ENCODE measurements around the gene ZNF689.
A peak's percentile ranks its signal among the peaks of the same experiment; 100 is the strongest.

ZNF689 gene

GRCh38 chr16:30623536-30624283, 13.5 kb upstream of the ZNF689 start:
- WGBS, 2 donors (ENCODE audit: extremely low coverage in 2 of 2, insufficient read length in 2 of 2, insufficient replicate concordance in 1 of 2) = no CpG with 5 or more reads among the region's 11 CpGs
- no peak overlapping the region for H3K18ac ChIP-seq (ENCODE audit: low read length)
- H3K4me1 ChIP-seq (ENCODE audit: control insufficient read depth in 2 of 2, insufficient read depth in 1 of 2, low read depth in 1 of 2, low read length in 2 of 2) = peaks cover 0 to 7% of the 10 kb centered on the region in 2 donors
- peak overlapping the region; percentile 47 for H2AFZ ChIP-seq (ENCODE audit: low read length)
- no peak overlapping the region for H2BK15ac ChIP-seq (ENCODE audit: low read length)
- peaks cover 0 to 24% (median 0%) of the 10 kb centered on the region in 3 experiments for H3K27me3 ChIP-seq (ENCODE audit: control insufficient read depth in 3 of 3, insufficient read depth in 3 of 3, low read depth in 1 of 3, low read length in 3 of 3)
- no peak overlapping the region for H2BK5ac ChIP-seq (ENCODE audit: low read length)
- no peak overlapping the region for H3K14ac ChIP-seq (ENCODE audit: low read length)
- H3K27ac ChIP-seq (replicated peaks; ENCODE audit: low read length) = no peak overlapping the region
- H3K9ac ChIP-seq (ENCODE audit: low read depth, low read length, poor library complexity) = no peak overlapping the region
- H2AK5ac ChIP-seq (ENCODE audit: low read depth, low read length) = peak overlapping the region; percentile 71
- H3K4me3 ChIP-seq (ENCODE audit: low read length in 2 of 2) = no peak overlapping the region
- no peak overlapping the region for H2BK12ac ChIP-seq (ENCODE audit: low read length)
- no peak overlapping the region for H4K8ac ChIP-seq (ENCODE audit: low read depth, low read length)
- no peak overlapping the region for H3K23ac ChIP-seq (ENCODE audit: low read depth, low read length, poor library complexity)
- H2BK120ac ChIP-seq (ENCODE audit: low read depth, low read length) = no peak overlapping the region
- no peaks in the 10 kb centered on the region for H3K36me3 ChIP-seq (replicated peaks in 1 of 2; ENCODE audit: control insufficient read depth in 2 of 2, insufficient read depth in 2 of 2, low read length in 2 of 2)
- H4K91ac ChIP-seq (ENCODE audit: low read depth, low read length, poor library complexity) = no peak overlapping the region
- no peak for DNase-seq (ENCODE audit: low spot score)
- no peak overlapping the region for H3K4me2 ChIP-seq (ENCODE audit: insufficient read depth, low read length, poor library complexity, severe bottlenecking)
- no peak overlapping the region for H3K4ac ChIP-seq (ENCODE audit: low read length)
- H3K9me3 ChIP-seq (replicated peaks in 1 of 2; ENCODE audit: control insufficient read depth in 2 of 2, insufficient read depth in 1 of 2, low read depth in 1 of 2, low read length in 2 of 2) = peaks cover 3 to 12% of the 10 kb centered on the region in 2 donors
- H3K79me1 ChIP-seq (ENCODE audit: low read depth, low read length) = no peaks in the 10 kb centered on the region

GRCh38 chr16:30622455-30623032, 12.4 kb upstream of the ZNF689 start:
- Histone ChIP-seq H3K4me1 (ENCODE audit: control insufficient read depth in 2 of 2, insufficient read depth in 1 of 2, low read depth in 1 of 2, low read length in 2 of 2) (peaks cover 0 to 7% of the 10 kb centered on the region in 2 donors), H2AFZ (ENCODE audit: low read length) (peak overlapping the region; percentile 47), H2BK15ac (ENCODE audit: low read length) (no peak overlapping the region), H3K4me3 (ENCODE audit: low read length in 2 of 2) (no peak overlapping the region), H4K8ac (ENCODE audit: low read depth, low read length) (no peak overlapping the region), H2BK12ac (ENCODE audit: low read length) (no peak overlapping the region), H3K18ac (ENCODE audit: low read length) (no peak overlapping the region), H2AK5ac (ENCODE audit: low read depth, low read length) (no peak overlapping the region), H4K91ac (ENCODE audit: low read depth, low read length, poor library complexity) (no peak overlapping the region), H3K36me3 (replicated peaks in 1 of 2; ENCODE audit: control insufficient read depth in 2 of 2, insufficient read depth in 2 of 2, low read length in 2 of 2) (no peaks in the 10 kb centered on the region), H3K23ac (ENCODE audit: low read depth, low read length, poor library complexity) (no peak overlapping the region), H2BK5ac (ENCODE audit: low read length) (no peak overlapping the region), H3K4me2 (ENCODE audit: insufficient read depth, low read length, poor library complexity, severe bottlenecking) (no peak overlapping the region), H3K14ac (ENCODE audit: low read length) (no peak overlapping the region), H3K9ac (ENCODE audit: low read depth, low read length, poor library complexity) (no peak overlapping the region), H3K4ac (ENCODE audit: low read length) (no peak overlapping the region), H2BK120ac (ENCODE audit: low read depth, low read length) (no peak overlapping the region), H3K9me3 (replicated peaks in 1 of 2; ENCODE audit: control insufficient read depth in 2 of 2, insufficient read depth in 1 of 2, low read depth in 1 of 2, low read length in 2 of 2) (peaks cover 3 to 19% of the 10 kb centered on the region in 2 donors), H3K79me1 (ENCODE audit: low read depth, low read length) (no peaks in the 10 kb centered on the region), H3K27ac (replicated peaks; ENCODE audit: low read length) (no peak overlapping the region), H3K27me3 (ENCODE audit: control insufficient read depth in 3 of 3, insufficient read depth in 3 of 3, low read depth in 1 of 3, low read length in 3 of 3) (peaks cover 0 to 24% (median 0%) of the 10 kb centered on the region in 3 experiments)
- DNase-seq (ENCODE audit: low spot score) = no peak
- no CpG with 5 or more reads among the region's 10 CpGs for WGBS, 2 donors (ENCODE audit: extremely low coverage in 2 of 2, insufficient read length in 2 of 2, insufficient replicate concordance in 1 of 2)

- peaks cover 0 to 7% of the 10 kb centered on the region in 2 donors for H3K4me1 ChIP-seq (ENCODE audit: control insufficient read depth in 2 of 2, insufficient read depth in 1 of 2, low read depth in 1 of 2, low read length in 2 of 2)
- H3K23ac ChIP-seq (ENCODE audit: low read depth, low read length, poor library complexity) = no peak overlapping the region
Observed at GRCh38 chr16:30621765-30622164, 11.6 kb upstream of the ZNF689 start.

GRCh38 chr16:30620169-30620568, 10.0 kb upstream of the ZNF689 start:
- peaks cover 0 to 24% (median 0%) of the 10 kb centered on the region in 3 experiments for H3K27me3 ChIP-seq (ENCODE audit: control insufficient read depth in 3 of 3, insufficient read depth in 3 of 3, low read depth in 1 of 3, low read length in 3 of 3)
- H4K8ac ChIP-seq (ENCODE audit: low read depth, low read length) = no peak overlapping the region
- peaks cover 5 to 24% of the 10 kb centered on the region in 2 donors for H3K9me3 ChIP-seq (replicated peaks in 1 of 2; ENCODE audit: control insufficient read depth in 2 of 2, insufficient read depth in 1 of 2, low read depth in 1 of 2, low read length in 2 of 2)
- no CpG with 5 or more reads among the region's 3 CpGs for WGBS, 2 donors (ENCODE audit: extremely low coverage in 2 of 2, insufficient read length in 2 of 2, insufficient replicate concordance in 1 of 2)
- H4K91ac ChIP-seq (ENCODE audit: low read depth, low read length, poor library complexity) = no peak overlapping the region
- no peak overlapping the region for H2AK5ac ChIP-seq (ENCODE audit: low read depth, low read length)
- no peak overlapping the region for H2BK15ac ChIP-seq (ENCODE audit: low read length)
- H3K79me1 ChIP-seq (ENCODE audit: low read depth, low read length) = no peaks in the 10 kb centered on the region
- H2BK120ac ChIP-seq (ENCODE audit: low read depth, low read length) = no peak overlapping the region
- no peak overlapping the region for H2BK5ac ChIP-seq (ENCODE audit: low read length)
- H3K27ac ChIP-seq (replicated peaks; ENCODE audit: low read length) = no peak overlapping the region
- no peak overlapping the region for H3K4me3 ChIP-seq (ENCODE audit: low read length in 2 of 2)
- no peak overlapping the region for H3K23ac ChIP-seq (ENCODE audit: low read depth, low read length, poor library complexity)
- no peak overlapping the region for H2AFZ ChIP-seq (ENCODE audit: low read length)
- no peak overlapping the region for H3K18ac ChIP-seq (ENCODE audit: low read length)
- H3K4ac ChIP-seq (ENCODE audit: low read length) = no peak overlapping the region
- no peak overlapping the region for H3K9ac ChIP-seq (ENCODE audit: low read depth, low read length, poor library complexity)
- H3K14ac ChIP-seq (ENCODE audit: low read length) = no peak overlapping the region
- no peak overlapping the region for H2BK12ac ChIP-seq (ENCODE audit: low read length)
- H3K36me3 ChIP-seq (replicated peaks in 1 of 2; ENCODE audit: control insufficient read depth in 2 of 2, insufficient read depth in 2 of 2, low read length in 2 of 2) = no peaks in the 10 kb centered on the region
- peaks cover 1 to 7% of the 10 kb centered on the region in 2 donors for H3K4me1 ChIP-seq (ENCODE audit: control insufficient read depth in 2 of 2, insufficient read depth in 1 of 2, low read depth in 1 of 2, low read length in 2 of 2)
- no peak for DNase-seq (ENCODE audit: low spot score)
- no peak overlapping the region for H3K4me2 ChIP-seq (ENCODE audit: insufficient read depth, low read length, poor library complexity, severe bottlenecking)

More at GRCh38 chr16:30621765-30622164, 11.6 kb upstream of the ZNF689 start:
- WGBS, 2 donors (ENCODE audit: extremely low coverage in 2 of 2, insufficient read length in 2 of 2, insufficient replicate concordance in 1 of 2) = no CpG with 5 or more reads among the region's 5 CpGs
- H3K9ac ChIP-seq (ENCODE audit: low read depth, low read length, poor library complexity) = no peak overlapping the region
- no peak overlapping the region for H3K4ac ChIP-seq (ENCODE audit: low read length)
- H2BK5ac ChIP-seq (ENCODE audit: low read length) = no peak overlapping the region
- H2BK12ac ChIP-seq (ENCODE audit: low read length) = no peak overlapping the region
- H2BK120ac ChIP-seq (ENCODE audit: low read depth, low read length) = no peak overlapping the region
- H4K91ac ChIP-seq (ENCODE audit: low read depth, low read length, poor library complexity) = no peak overlapping the region
- no peak for DNase-seq (ENCODE audit: low spot score)
- no peak overlapping the region for H3K14ac ChIP-seq (ENCODE audit: low read length)
- H3K4me3 ChIP-seq (ENCODE audit: low read length in 2 of 2) = no peak overlapping the region
- H3K9me3 ChIP-seq (replicated peaks in 1 of 2; ENCODE audit: control insufficient read depth in 2 of 2, insufficient read depth in 1 of 2, low read depth in 1 of 2, low read length in 2 of 2) = peaks cover 3 to 19% of the 10 kb centered on the region in 2 donors
- no peaks in the 10 kb centered on the region for H3K36me3 ChIP-seq (replicated peaks in 1 of 2; ENCODE audit: control insufficient read depth in 2 of 2, insufficient read depth in 2 of 2, low read length in 2 of 2)
- H4K8ac ChIP-seq (ENCODE audit: low read depth, low read length) = no peak overlapping the region
- H2AFZ ChIP-seq (ENCODE audit: low read length) = no peak overlapping the region
- H2BK15ac ChIP-seq (ENCODE audit: low read length) = no peak overlapping the region
- no peak overlapping the region for H2AK5ac ChIP-seq (ENCODE audit: low read depth, low read length)
- H3K27ac ChIP-seq (replicated peaks; ENCODE audit: low read length) = no peak overlapping the region
- H3K79me1 ChIP-seq (ENCODE audit: low read depth, low read length) = no peaks in the 10 kb centered on the region
- H3K4me2 ChIP-seq (ENCODE audit: insufficient read depth, low read length, poor library complexity, severe bottlenecking) = no peak overlapping the region
- H3K18ac ChIP-seq (ENCODE audit: low read length) = no peak overlapping the region
- peaks cover 0 to 24% (median 0%) of the 10 kb centered on the region in 3 experiments for H3K27me3 ChIP-seq (ENCODE audit: control insufficient read depth in 3 of 3, insufficient read depth in 3 of 3, low read depth in 1 of 3, low read length in 3 of 3)

Data from neuronal stem cell (in vitro differentiated cells).